BJ (cell line): ENCODE data around the gene TMSB4X. TPM values are rescaled to one million over a fixed set of nuclear protein-coding genes. Genes with fewer than 3 reads are reported as not detected.

Experiments used
- CTCF ChIA-PET: fragments of 350-600 bp; formaldehyde crosslinking; extraction: SDS; loops from one replicate; lab custom pipeline; 2021; ENCODE audit warnings: antibody characterized with exemption, inconsistent platforms; lab: Yijun Ruan, JAX
- POLR2A ChIA-PET: fragments of 300-600 bp; sonication (Branson Sonifier 250); formaldehyde crosslinking; extraction: SDS; loops from one replicate; lab custom pipeline; 2021; ENCODE audit warnings: antibody characterized with exemption; lab: Charles Lee
- DNase-seq: peaks from one replicate; pipeline ENCODE4 v3.0.0-alpha.2; 2011; ENCODE audit warnings: low read depth
- H3K27me3 ChIP-seq: 2 replicates; pipeline ENCODE4 v1.6.0; 2011; ENCODE audit warnings: low read length; ENCODE audit not compliant: control insufficient read depth, insufficient read depth
- H3K36me3 ChIP-seq: 2 replicates; pipeline ENCODE4 v1.5.1; 2011; ENCODE audit warnings: low read length; ENCODE audit not compliant: control insufficient read depth, insufficient read depth
- H3K4me3 ChIP-seq: 2 replicates; pipeline ENCODE4 v1.5.1; 2011; ENCODE audit warnings: low read depth, mild to moderate bottlenecking, control low read depth, low read length
- CTCF ChIP-seq: IDR thresholded peaks from 2 replicates; pipeline ENCODE4 v1.5.1; 2011; ENCODE audit warnings: low read depth, mild to moderate bottlenecking, control low read depth, inconsistent platforms, low read length, moderate library complexity; ENCODE audit not compliant: insufficient read depth
- polyA plus RNA-seq: library from polyadenylated mRNA; depleted of rRNA; stranded (reverse); fragments of >200 nt; gene quantifications from 2 replicates; pipeline ENCODE4 v1.2.3, GENCODE V29; 2011

Gene TMSB4X
- polyA plus RNA-seq, 1 experiment: 2,469 TPM

DNA sequence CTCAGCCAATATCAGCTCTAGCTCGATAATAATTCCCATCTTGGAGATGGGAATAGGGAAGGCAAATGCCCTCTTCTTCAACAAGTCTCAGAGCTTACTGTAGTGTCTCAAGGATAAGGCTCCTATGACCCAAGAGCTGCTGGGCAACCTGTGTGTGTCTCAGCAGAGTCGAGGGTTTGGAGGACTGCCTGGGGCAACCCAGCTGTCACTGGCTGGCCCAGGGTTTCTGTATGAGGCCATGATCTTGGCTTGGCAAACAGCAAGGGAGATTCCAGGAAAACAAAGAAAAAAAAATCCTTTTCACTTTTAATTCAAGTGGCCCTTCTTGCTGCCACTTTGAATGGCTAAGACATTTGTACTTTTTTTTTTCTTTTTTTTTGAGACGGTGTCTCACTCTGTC is 34.4 kb downstream of the TMSB4X start:
- H3K36me3 ChIP-seq: no peaks in the 10 kb centered on the region
- DNase-seq: no peak
- H3K27me3 ChIP-seq: no peaks in the 10 kb centered on the region
- H3K4me3 ChIP-seq: no peak overlapping the region
- no peak for TF ChIP-seq CTCF
- POLR2A ChIA-PET: no interaction called here
- CTCF ChIA-PET: no interaction called here

GRCh38 chrX:13009844-13010243 is 34.9 kb downstream of the TMSB4X start:
- no peaks in the 10 kb centered on the region for H3K36me3 ChIP-seq
- H3K4me3 ChIP-seq: no peak overlapping the region
- H3K27me3 ChIP-seq: no peaks in the 10 kb centered on the region
- no peak for DNase-seq
- TF ChIP-seq CTCF: no peak
- ChIA-PET POLR2A (no interaction called here), CTCF (no interaction called here)

- no peak for TF ChIP-seq CTCF
- DNase-seq: no peak
- H3K27me3 ChIP-seq: no peaks in the 10 kb centered on the region
- no peaks in the 10 kb centered on the region for H3K36me3 ChIP-seq
- ChIA-PET CTCF (no interaction called here), POLR2A (no interaction called here)
- H3K4me3 ChIP-seq: no peak overlapping the region
Observed at GRCh38 chrX:13010546-13010945, 35.6 kb downstream of the TMSB4X start.

- no peak overlapping the region for H3K4me3 ChIP-seq
- no peak for DNase-seq
- H3K27me3 ChIP-seq: no peaks in the 10 kb centered on the region
- H3K36me3 ChIP-seq: no peaks in the 10 kb centered on the region
- TF ChIP-seq CTCF: no peak
- CTCF ChIA-PET: no interaction called here
- POLR2A ChIA-PET: no interaction called here
Observed at GRCh38 chrX:13013363-13014110, 38.6 kb downstream of the TMSB4X start.

GRCh38 chrX:13014111-13015096 is 39.5 kb downstream of the TMSB4X start:
- ChIA-PET POLR2A (no interaction called here), CTCF (no interaction called here)
- DNase-seq: no peak

More at GRCh38 chrX:13014111-13015096, 39.5 kb downstream of the TMSB4X start:
- no peak for TF ChIP-seq CTCF
- no peaks in the 10 kb centered on the region for H3K36me3 ChIP-seq
- H3K4me3 ChIP-seq: no peak overlapping the region
- no peaks in the 10 kb centered on the region for H3K27me3 ChIP-seq
